Mucosa of gallbladder (tissue), 1 donor: ENCODE data around the gene CTU1. TPM values are rescaled to one million over a fixed set of nuclear protein-coding genes. Genes with fewer than 3 reads are reported as not detected.
A peak's percentile ranks its signal among the peaks of the same experiment; 100 is the strongest.

Experiments
- DNase-seq: peaks from one replicate; pipeline ENCODE4 v3.0.0-alpha.2; 2020; ENCODE audit warnings: low spot score
- total RNA-seq: library from RNA; stranded (reverse); gene quantifications from one replicate; pipeline ENCODE4 v1.2.1, GENCODE V29; 2021
- donor health status: DM: no; HTN: no; CAD: no.

CTU1 gene
- total RNA-seq, 1 donor from 2014 or later, result 12.1 TPM

GRCh38 chr19:51083181-51083580 is 25.0 kb downstream of the CTU1 start:
- DNase-seq, result no peak

- no peak for DNase-seq
Observed at GRCh38 chr19:51082611-51083010, 25.6 kb downstream of the CTU1 start, which contains the start of gene KLK14. KLK14 (minus strand) TSS chr19:51082887; CDS start chr19:51082614, 273 bp downstream.

DNA sequence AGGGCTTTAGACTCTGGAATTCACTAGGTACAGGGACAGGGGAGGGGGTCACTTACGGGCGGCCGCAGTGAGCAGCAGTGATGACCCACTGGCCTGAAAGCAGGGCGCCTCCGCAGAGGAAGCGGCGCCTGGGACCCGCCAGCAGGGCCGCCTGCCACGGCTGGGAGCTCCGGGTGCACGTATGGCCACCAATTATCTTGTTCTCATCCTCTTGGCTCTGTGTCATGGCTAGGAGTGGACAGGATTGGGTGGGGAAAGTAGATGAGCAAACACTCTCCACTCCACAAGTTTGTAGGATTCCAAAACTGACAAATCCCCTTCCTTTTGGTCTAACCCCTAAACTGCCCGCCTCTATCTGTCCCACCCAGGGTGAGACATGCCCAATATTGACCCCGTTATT is 26.7 kb downstream of the CTU1 start:
- DNase-seq, result no peak

DNA sequence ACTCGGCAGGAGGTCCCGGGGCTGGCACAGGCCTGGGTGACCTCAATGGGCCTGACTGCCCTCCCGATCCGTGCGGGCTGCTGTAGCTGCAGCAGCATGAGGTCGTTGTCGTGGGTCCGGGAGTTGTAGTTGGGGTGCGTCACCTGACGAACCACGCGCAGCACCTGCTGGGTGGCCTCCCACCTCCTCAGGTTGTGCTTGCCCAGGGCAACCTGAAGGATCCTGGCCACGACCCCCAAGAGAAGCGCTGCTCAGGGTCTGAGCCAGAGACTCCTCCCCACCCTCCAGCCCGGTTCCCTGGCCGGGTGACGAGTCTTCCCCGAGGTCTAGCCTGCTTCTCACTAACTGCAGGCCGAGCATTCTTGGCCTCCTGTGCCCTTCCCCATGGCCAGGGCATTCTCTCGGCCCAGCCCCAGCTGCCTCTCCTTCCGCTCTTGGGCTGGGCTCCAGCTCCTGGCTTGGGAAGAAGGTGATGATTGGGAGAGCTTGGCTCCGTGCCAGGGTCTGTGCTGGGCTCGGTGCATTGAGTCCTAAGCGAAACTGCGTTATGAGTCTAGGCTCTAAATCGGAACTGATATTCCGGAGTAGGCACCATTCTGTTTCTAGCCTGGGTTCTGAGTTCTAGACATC is 28.6 kb downstream of the CTU1 start:
- no peak for DNase-seq

GRCh38 chr19:51078731-51079130 is 29.5 kb downstream of the CTU1 start:
- DNase-seq, result no peak

GRCh38 chr19:51078104-51078503 is 30.1 kb downstream of the CTU1 start:
- no peak for DNase-seq

GRCh38 chr19:51076631-51077213 is 31.5 kb downstream of the CTU1 start:
- no peak for DNase-seq

DNA sequence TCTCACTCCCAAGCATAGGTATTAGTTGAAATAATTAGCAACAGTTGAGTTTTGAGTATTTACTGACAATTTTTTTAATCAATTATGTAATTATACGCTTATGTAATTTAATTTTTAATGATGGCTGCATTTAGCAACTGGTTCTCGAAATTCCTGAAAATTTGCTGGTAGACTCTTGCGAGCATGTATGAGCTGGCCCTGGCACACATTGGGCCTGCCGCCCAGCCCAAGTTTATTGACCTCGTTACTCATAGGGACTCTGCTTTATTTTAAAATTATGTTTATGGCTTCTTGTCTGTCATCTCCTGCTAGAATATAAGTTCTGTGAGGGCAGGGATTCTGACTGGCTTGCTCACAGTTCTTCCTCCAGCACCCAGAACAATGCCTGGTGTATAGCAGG is 32.2 kb downstream of the CTU1 start:
- no peak for DNase-seq

DNA sequence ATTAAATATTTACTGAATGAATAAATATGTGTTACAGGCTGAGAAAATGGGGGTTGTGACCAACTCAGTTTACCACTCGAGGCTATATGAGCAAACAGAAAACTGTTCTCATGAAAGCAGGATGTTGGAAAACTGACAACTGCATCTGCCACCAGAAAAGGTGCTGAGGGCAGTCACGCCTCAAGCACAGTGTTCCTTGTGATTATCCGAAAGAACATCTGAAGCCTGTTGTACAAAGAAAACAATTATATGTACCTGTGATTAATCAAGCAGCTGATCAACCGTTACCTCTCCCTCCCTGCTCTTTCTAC is 37.2 kb downstream of the CTU1 start:
- no peak for DNase-seq

DNA sequence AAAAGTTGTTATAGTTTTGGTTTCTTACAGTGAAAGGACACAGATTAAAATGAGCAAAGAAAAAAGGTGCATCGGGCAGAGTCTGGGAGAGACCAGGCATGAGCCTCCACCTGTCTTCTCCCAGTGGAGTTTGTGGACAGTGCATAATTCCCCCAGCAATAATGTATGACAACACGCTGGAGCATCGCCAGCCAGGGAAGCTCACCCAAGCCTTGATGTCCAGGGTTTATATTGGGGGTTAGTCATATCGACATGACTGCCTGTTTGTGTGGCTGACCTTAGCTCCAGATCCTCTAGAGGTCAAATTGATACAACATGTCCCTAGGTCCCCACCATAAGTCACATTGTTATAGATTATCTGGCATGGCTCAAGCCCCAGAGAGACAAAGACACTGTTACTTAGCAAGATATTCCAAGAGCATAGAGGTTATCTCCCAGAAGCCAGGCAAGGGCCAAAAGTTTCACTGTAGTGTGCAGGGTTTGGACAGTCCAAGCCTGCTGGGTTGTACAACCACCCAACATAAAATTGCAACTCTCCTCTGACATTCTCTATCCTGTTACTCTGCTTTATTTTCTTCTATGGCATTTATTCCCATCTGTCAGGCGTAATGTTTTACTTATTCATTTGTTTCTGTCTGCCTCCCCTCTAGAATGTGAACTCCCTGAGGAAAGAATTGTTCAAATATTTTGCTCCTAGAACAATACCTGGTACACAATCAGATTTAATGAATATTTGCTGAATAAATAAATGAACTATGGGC is 37.7 kb downstream of the CTU1 start:
- no peak for DNase-seq

GRCh38 chr19:51066393-51067186 is 41.6 kb downstream of the CTU1 start:
- no peak for DNase-seq

GRCh38 chr19:51065221-51065960 is 42.8 kb downstream of the CTU1 start:
- DNase-seq, result no peak

DNA sequence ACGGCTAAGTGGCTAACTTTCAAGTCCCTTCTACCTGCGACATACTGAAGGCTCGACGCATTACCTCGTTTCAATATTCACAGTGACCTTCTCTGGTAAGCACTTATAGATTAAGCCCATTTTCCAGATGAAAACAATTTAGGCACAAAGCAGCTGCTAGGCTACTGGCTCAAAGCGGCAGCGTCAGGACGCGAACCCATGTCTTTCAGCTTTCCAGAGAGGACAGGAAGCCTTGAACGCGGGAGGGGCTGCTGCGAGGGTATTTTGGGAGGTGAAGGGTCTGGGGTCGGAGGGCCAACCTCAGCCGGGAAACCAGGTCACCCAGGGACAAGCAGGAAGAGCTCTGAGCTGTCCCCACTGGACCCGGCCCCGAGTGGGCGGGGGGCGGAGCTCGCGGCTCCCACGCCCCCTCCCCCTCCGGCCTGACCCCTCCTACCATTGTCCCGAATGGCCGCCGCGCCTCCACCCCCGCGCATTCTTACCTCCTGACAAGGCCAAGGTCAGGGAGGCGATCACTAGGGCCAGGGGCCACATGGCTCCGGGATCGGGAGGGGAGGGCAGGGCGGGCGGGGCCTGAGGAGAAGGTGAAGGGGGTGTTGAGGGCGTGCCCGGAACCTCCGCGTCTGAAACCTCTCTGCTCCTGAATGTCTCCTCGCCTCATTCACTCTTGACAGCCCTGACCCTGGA is 43.5 kb downstream of the CTU1 start, which contains the start of gene KLK13:
KLK13 (minus strand) TSS at position 559 of the 687 bp plus-strand sequence; CDS start at position 534, 25 bp downstream.
- DNase-seq, result peak; percentile 16

DNA sequence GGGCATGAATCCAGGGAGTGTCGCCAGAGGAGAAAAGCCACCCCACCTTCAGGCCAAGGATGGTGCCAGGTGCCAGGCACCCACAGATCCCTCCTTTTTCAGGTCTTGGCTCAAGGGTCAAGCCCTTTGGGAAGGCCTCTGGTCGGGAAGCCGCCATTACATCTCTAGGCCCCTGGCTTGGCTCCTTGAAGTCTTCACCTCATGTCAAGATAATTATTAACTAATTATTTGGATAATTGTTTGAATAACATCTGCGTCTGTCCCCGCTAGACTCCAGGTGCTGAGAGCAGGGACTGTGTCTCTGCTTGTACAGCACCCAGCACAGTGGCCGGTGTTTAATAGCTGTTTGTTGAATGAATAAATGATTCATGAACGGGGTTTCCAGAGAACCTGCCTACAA is 44.5 kb downstream of the CTU1 start:
- no peak for DNase-seq

GRCh38 chr19:51060973-51061372 is 47.2 kb downstream of the CTU1 start:
- DNase-seq, result no peak

GRCh38 chr19:51060336-51060735 is 47.9 kb downstream of the CTU1 start:
- no peak for DNase-seq

DNA sequence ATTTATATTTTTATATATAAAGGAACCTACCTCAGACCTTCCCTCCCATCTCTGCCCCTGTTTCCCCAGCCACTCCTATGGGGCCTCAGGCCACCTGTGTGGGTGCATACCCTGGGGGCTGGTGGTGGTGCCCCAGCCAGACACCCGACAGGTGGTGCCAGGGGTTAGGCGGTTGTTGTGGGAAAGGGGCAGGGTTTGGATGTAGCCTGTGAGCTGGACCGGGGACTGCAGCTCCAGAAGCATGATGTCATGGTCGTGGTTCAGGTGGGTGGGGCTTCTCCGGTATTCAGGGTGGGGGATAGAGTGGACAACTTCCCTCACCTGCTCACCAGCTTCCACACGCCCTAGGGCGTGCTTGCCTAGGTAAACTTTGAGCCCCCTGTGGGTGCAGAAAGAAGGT is 48.5 kb downstream of the CTU1 start:
- DNase-seq, result no peak

DNA sequence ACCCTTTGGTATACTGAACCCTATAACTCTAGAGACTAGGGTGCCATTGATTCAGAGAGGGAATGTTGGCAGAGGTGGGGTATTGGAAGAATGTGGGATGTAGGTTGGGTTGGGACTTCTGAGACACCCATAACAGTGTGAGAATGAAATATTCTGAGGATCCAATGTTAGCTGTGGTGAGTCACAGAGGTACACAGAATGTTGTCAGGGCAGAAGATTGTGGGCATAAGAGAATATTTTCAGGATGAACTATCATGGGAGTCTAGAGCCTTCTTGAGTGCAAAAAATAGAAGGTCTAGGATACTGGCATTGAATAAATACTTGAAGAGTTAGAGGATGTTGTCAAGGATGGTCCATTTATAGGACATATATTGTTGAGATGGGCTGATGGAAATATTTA is 52.3 kb downstream of the CTU1 start:
- no peak for DNase-seq
